NCI-H2196 (cell line): ENCODE measurements around the gene COL1A1.

Experiments
- DNase-seq: peaks from one replicate; lab custom pipeline; 2025; ENCODE audit not compliant: unreplicated experiment; lab: John Stamatoyannopoulos, UW

The COL1A1 gene

DNA sequence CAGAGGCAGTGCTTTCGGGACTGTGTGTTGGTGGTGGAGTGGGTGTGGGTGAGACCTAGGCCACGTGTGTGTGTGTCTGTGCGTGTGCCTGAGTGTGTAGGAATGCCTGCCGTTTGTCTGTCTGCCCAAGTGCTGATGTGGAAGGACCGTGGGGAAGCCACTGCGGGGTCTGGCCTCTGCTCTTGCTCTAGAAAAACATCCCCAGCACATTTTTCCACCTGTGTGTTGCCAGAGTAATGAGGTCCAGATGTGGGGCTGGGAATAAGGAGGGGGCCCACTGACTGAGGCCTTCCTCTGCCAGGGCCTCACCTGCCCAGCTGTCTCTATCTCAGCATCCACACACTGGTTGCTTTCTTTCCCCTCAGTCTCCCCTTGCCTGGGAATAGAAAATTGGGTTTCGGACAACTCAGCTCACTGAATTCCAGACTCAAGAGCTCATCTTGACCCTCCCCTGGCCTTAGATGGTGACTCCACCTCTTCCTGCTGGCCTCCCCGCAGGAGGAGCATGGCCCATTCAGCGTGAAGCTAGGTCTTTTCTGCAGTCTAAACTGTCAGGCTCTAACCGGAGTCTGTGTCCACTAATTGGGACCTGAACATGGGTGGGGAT lies 28.0 kb downstream of the COL1A1 start:
- DNase-seq = no peak

- DNase-seq = no peak
Measured at GRCh38 chr17:50172936-50173334, 28.5 kb downstream of the COL1A1 start.

DNA sequence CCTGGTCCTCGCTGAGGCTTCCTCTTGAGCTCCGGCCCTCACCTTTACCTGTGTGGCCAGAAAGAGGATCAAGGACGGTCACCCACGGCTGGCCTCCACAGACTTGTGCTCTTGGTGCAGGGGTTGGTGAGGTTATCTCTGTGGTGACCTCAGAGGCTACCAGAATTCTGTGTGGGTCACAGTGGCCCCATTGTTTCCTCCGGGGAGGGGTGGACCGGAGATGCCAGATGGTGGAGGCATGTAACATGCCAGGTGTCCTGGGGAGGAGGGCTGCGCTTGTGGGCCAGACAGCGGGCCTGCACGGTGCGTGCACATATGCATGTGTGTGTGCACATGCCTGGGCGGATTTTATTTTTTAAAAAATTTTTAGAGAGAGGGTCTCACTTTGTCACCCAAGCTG lies 29.3 kb downstream of the COL1A1 start:
- DNase-seq = no peak

- DNase-seq = no peak
Measured at GRCh38 chr17:50171371-50172071, 29.9 kb downstream of the COL1A1 start.

DNA sequence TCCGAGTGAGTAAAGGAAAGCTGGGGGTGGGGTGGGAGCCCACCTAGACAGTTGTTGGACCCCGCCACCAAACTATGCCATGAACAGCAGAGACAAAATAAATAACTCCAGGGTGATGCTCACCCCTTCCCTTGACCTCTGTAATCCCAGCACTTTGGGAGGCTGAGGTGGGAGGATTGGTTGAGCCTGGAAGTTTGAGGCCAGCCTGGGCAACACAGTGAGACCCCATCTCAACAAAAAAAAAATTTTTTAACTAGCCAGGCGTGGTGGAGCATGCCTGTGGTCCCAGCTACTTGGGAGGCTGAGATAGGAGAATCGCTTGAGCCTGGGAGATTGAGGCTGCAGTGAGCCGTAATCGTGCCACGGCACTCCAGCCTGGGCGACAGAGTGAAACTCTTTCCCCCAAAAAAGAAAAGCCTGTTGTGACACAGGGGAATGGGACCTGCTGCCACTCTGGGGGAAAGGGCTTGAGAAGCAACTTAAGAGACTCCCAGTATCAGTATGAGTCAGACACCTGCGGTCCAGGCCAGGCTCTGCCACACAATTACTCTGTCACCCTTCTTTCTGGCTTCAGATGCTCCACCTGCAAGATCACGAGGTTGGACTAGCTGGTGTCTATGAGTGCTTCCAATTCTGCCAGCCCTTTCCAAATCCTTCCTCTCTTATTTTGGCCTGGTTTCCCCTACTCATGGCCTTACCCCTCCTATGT lies 30.6 kb downstream of the COL1A1 start:
- no peak for DNase-seq

- no peak for DNase-seq
Measured at GRCh38 chr17:50169881-50170459, 31.5 kb downstream of the COL1A1 start.

DNA sequence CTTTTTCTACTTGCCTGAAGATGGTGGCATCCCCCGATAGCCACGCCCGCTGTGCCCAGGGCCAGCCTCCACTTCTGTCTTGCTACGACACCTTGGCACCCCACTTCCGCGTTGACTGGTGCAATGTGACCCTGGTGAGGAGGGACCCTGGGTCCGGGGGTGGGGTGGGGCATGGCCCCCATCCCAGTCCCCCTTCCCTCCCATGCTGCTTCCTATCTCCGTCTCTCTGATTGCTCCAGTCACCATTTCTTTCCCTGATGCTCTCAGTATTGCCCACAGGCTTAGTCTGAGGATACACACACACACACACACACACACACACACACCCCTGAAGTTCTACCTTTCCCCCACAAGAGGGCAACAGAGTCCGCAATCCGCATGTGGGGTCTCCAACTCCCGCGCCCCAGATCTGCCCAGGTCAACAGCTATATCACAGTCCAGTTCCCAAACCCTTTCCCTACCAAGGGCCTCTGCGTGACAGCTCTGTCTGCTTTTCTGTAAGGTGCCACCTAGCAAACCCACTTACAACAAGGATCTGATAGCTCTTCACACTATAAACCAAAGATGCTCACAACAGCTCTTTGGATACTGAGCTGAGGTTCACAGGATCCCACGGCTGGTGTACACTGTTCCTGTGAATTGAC lies 32.2 kb downstream of the COL1A1 start:
- peak; percentile 45 for DNase-seq

- no peak for DNase-seq
Measured at GRCh38 chr17:50168319-50168718, 33.1 kb downstream of the COL1A1 start.

DNA sequence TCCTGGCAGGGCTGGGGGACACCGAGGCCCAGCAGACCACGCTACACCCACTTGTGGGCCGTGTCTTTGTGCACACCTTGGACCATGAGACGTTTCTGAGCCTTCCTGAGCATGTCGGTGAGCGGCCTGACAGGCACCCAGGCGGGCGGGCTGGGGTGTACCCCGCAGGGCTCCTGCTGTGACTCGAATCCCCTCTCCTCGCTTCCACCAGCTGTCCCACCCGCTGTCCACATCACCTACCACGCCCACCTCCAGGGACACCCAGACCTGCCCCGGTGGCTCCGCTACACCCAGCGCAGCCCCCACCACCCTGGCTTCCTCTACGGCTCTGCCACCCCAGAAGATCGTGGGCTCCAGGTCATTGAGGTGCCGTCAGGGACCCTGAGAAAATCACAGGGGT lies 34.1 kb downstream of the COL1A1 start:
- DNase-seq = no peak

- DNase-seq = no peak
Measured at GRCh38 chr17:50166518-50167181, 34.8 kb downstream of the COL1A1 start.

- DNase-seq = no peak
Measured at GRCh38 chr17:50165867-50166517, 35.4 kb downstream of the COL1A1 start, which contains the start of gene SGCA. TSS of gene SGCA (plus strand) at chr17:50166005. CDS start at chr17:50166041, 36 bp downstream.

GRCh38 chr17:50165466-50165865 lies 36.0 kb downstream of the COL1A1 start:
- no peak for DNase-seq

DNA sequence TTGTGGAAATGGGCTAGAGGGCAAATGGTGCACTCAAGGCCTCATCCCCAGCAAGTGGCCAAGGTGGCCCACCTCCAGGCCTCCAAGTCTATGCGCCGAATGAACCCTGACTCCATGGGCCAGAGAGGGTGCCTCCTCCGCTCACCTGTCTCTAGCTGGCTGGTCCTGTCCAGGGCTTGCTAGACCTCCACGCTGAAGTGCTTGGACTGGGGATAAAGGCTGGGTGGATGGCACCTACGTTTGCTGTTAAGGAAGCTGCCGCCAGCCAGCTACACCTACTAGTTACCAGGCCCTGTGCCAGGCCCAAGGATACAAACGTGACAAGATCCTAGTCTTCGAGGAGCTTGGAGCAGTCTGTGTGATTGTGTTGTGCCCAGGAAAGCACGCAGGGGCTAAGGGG lies 36.4 kb downstream of the COL1A1 start:
- DNase-seq = no peak

- DNase-seq = no peak
Measured at GRCh38 chr17:50164697-50164988, 36.8 kb downstream of the COL1A1 start.

- no peak for DNase-seq
Measured at GRCh38 chr17:50163843-50164696, 37.4 kb downstream of the COL1A1 start.

- no peak for DNase-seq
Measured at GRCh38 chr17:50162466-50163254, 38.8 kb downstream of the COL1A1 start.

DNA sequence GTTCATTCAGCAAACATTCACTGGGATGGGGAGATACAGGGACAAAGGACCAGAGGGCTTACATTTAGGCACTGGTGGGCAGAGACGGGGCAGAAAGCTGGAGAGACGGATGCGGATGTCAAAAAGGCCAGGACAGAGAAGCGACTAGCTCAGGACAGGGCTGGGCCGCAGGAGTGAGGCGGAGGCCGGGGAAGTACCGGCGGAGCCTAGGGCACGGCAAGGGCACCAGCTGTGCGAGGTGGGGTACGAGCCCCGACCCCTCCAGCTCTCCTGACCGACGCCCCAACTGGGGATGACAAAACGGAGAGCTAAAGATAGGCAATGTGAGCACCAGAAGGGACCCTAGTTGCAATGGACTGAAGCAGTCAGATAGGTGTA lies 39.5 kb downstream of the COL1A1 start:
- no peak for DNase-seq

DNA sequence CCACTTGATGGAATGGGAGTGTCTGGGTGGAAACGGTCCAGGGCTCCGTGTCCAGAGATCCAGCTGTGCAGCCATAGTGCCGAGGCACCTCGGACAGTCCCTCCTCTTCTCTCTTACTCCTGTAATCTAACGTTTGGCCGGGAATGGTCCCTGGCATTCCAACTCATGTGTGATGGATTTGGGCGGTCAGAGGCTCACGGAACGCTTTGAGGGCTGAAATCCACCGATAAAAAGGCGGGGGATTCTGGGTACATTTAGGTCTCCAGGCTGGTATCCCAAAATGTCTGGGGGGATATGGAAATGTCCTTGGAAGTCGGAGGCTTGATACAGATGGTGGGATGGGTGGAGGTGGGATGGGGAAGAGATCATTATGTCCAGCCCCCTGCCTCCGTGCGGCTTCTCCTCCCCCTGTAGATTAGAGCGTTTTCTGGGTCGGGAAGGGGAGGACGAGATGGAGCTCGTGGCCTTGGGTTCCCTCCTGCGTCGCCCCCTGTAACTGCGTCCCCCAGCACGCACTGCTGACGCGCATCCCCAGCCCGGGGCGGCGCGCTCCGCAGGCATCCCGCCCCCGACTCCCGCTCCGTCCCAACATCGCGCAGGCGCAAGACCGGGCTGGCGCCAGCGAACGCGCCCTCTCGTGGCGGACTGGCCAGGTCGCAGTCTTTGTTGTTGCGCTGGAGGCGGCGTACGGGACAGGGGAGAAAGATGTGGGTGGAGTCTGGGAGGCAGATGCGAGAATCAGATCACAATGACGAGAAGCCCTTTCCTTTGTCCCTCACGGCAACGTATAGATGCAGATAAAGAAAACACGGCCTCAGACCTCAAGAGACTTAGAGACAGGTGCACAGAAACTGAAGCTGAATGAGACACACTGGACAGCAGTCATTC lies 40.2 kb downstream of the COL1A1 start:
- DNase-seq = peak; percentile 95
